Stomach (tissue), 9 donors: ENCODE data around the gene C2orf76. TPM values are rescaled to one million over a fixed set of nuclear protein-coding genes. Genes with fewer than 3 reads are reported as not detected.
"Not testable (repeated sequence)": the region's sequence is repeated elsewhere in the genome, so short reads cannot be mapped to it uniquely, and the experiment has no call there.

Experiments
- DNase-seq, 2 donors: peaks; one replicate each; pipeline versions ENCODE4 v3.0.0 to v3.0.0-alpha.2; 2013 to 2019
- H3K27ac ChIP-seq, 5 donors: fragments of 200-600 bp in 4 of 5; sonication (generic) in 4 of 5; one replicate each; pipeline ENCODE4 v1.5.1; 2013 to 2019; ENCODE audit warnings: mild to moderate bottlenecking in 1 of 5, moderate library complexity in 1 of 5
- H3K27me3 ChIP-seq, 3 donors: fragments of 200-600 bp; sonication (generic); one replicate each; pipeline ENCODE4 v1.5.1; 2017 to 2019; ENCODE audit warnings: mixed run types in 1 of 3
- H3K36me3 ChIP-seq, 4 donors: fragments of 200-600 bp; sonication (generic); 1 replicate in 3 of 4; 2 replicates in 1 of 4; pipeline ENCODE4 v1.5.1; 2016 to 2019
- H3K4me1 ChIP-seq, 4 donors: fragments of 200-600 bp; sonication (generic); one replicate each; pipeline ENCODE4 v1.5.1; 2016 to 2019
- H3K4me3 ChIP-seq, 4 donors: fragments of 200-600 bp; sonication (generic) in 3 of 4; one replicate each; pipeline ENCODE4 v1.5.1; 2016 to 2019; ENCODE audit warnings: mild to moderate bottlenecking in 1 of 4
- H3K9me3 ChIP-seq, 4 donors: fragments of 200-600 bp; sonication (generic); one replicate each; pipeline ENCODE4 v1.5.1; 2016 to 2019
- EP300 ChIP-seq: sonication (generic); formaldehyde crosslinking; IDR thresholded peaks from one replicate; pipeline ENCODE4 v1.6.1; 2017; ENCODE audit warnings: antibody characterized with exemption
- POLR2A ChIP-seq, 4 donors: fragments of 450-650 bp; IDR thresholded peaks; one replicate each; pipeline ENCODE4 v1.6.1; 2016; ENCODE audit warnings: antibody characterized with exemption in 4 of 4, control low read depth in 2 of 4, mild to moderate bottlenecking in 1 of 4, moderate library complexity in 1 of 4
- POLR2AphosphoS5 ChIP-seq, 3 donors: sonication (generic); formaldehyde crosslinking; IDR thresholded peaks; one replicate each; pipeline ENCODE4 v1.6.1; 2016; ENCODE audit warnings: antibody characterized with exemption in 3 of 3
- WGBS, 5 donors: extraction: QIAGEN DNeasy Blood & Tissue Kit in 3 of 5; methylation state at CpG; one replicate each; pipeline versions ENCODE4 v1.1.5 to v1.1.7; 2013 to 2018; 5-methylcytosine and 5-hydroxymethylcytosine counted together
- intact Hi-C: fragments of 100-400 bp; cut with DNase I; formaldehyde crosslinking; loops from one replicate; pipeline ENCODE4 v1.15.1; 2023; ENCODE audit warnings: low total_unique reads
- polyA plus RNA-seq, 3 donors: library from polyadenylated mRNA; stranded (reverse); fragments of 200-250 nt; gene quantifications; one replicate each; pipeline ENCODE4 v1.2.3, GENCODE V29; 2013
- total RNA-seq, 5 donors: library from RNA; depleted of rRNA; stranded (reverse); fragments of >200 nt; gene quantifications; one replicate each; pipeline versions ENCODE4 v1.1.0 to v1.2.3, GENCODE V29; 2014 to 2016
- TF ChIP-seq, protein P1 (sequence below), 7 experiments: fragments of 450-650 bp in 4 of 7; fragments of 200-600 bp in 3 of 7; sonication (generic) in 3 of 7; IDR thresholded peaks; one replicate each; pipeline ENCODE4 v1.5.1; 2016 to 2019; ENCODE audit warnings: antibody characterized with exemption in 7 of 7, control low read depth in 2 of 7, mild to moderate bottlenecking in 1 of 7
- donor health status: healthy with polysubstance abuse.
- donor health status: Bipolar disorder and iron deficiency.
- donor health status: healthy.

The C2orf76 gene
- total and polyA plus RNA-seq, 8 donors: 6.7 to 30.9 (median 15.2) TPM; not detected in 1

DNA sequence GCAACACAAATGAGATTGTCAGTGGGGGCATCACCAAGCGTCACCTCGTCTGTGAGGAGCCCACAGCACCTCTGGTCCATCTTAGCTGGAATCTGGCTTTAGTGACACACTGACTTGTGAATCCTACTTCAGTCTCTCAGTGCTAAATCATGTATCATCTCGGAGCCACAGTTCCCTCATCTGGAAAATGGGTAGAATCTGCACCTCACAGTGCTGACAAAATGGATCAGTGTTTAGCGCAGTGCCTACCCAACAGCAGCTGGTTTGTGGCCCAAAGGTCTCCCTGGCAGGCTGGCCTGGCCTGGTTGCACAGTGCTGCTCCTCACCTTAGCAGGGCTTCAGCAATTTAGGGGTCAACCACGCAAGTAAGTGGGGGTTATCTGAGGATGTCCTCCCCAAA lies 10.2 kb upstream of the C2orf76 start:
- peaks cover 0 to 14% (median 10%) of the 10 kb centered on the region in 4 donors for H3K9me3 ChIP-seq
- H3K27me3 ChIP-seq: no peaks in the 10 kb centered on the region
- intact Hi-C loops: no loop called here
- no peak overlapping the region for H3K27ac ChIP-seq
- peaks cover 20 to 29% (median 26%) of the 10 kb centered on the region in 4 donors for H3K36me3 ChIP-seq
- no peak overlapping the region for H3K4me3 ChIP-seq
- TF ChIP-seq POLR2A (IDR thresholded peaks at IDR 0.05): no peak
- no peak for TF ChIP-seq POLR2AphosphoS5 (IDR thresholded peaks at IDR 0.05)
- TF ChIP-seq, protein P1, sequence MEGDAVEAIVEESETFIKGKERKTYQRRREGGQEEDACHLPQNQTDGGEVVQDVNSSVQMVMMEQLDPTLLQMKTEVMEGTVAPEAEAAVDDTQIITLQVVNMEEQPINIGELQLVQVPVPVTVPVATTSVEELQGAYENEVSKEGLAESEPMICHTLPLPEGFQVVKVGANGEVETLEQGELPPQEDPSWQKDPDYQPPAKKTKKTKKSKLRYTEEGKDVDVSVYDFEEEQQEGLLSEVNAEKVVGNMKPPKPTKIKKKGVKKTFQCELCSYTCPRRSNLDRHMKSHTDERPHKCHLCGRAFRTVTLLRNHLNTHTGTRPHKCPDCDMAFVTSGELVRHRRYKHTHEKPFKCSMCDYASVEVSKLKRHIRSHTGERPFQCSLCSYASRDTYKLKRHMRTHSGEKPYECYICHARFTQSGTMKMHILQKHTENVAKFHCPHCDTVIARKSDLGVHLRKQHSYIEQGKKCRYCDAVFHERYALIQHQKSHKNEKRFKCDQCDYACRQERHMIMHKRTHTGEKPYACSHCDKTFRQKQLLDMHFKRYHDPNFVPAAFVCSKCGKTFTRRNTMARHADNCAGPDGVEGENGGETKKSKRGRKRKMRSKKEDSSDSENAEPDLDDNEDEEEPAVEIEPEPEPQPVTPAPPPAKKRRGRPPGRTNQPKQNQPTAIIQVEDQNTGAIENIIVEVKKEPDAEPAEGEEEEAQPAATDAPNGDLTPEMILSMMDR (IDR thresholded peaks at IDR 0.05): no peak
- no peak for TF ChIP-seq EP300
- WGBS, 5 donors: 90 to 97% (median 93%) methylated on average over 4 to 5 of the region's 5 CpGs
- no peak for DNase-seq
- no peaks in the 10 kb centered on the region for H3K4me1 ChIP-seq

DNA sequence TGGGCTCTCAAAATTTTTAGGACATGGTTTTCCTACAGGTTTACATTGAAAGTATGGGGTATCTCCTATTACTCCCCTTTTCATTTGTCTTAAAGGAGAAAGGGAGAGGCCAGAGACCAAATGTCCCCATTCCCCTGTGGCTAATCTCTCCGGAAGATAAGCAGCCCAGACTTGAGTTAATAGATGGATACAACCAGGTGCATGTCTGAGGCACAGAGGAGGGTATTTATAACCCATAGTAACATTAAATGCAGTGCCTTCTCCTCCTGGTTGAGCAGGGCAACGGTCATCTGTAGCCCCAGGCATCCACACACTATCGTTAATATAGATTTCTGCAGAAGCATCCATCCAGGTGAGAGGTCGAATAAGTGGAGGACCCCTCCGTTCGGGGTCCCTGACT lies 9.8 kb upstream of the C2orf76 start:
- 76 to 85% (median 82%) methylated on average over 6 of the region's 6 CpGs for WGBS, 5 donors
- intact Hi-C loops, H3K4me3 ChIP-seq, H3K27ac ChIP-seq, H3K27me3 ChIP-seq, DNase-seq, H3K4me1 ChIP-seq: not testable (repeated sequence)
- peaks cover 24 to 33% (median 30%) of the 10 kb centered on the region in 4 donors for H3K36me3 ChIP-seq
- peaks cover 0 to 14% (median 10%) of the 10 kb centered on the region in 4 donors for H3K9me3 ChIP-seq

GRCh38 chr2:119373907-119374745 lies 7.5 kb upstream of the C2orf76 start:
- H3K4me3 ChIP-seq, H3K4me1 ChIP-seq, DNase-seq, H3K27ac ChIP-seq, intact Hi-C loops, H3K27me3 ChIP-seq: not testable (repeated sequence)
- Histone ChIP-seq H3K36me3 (peaks cover 44 to 56% (median 53%) of the 10 kb centered on the region in 4 donors), H3K9me3 (peaks cover 0 to 14% (median 10%) of the 10 kb centered on the region in 4 donors)
- WGBS, 5 donors: 95 to 98% (median 97%) methylated on average over 5 of the region's 5 CpGs

DNA sequence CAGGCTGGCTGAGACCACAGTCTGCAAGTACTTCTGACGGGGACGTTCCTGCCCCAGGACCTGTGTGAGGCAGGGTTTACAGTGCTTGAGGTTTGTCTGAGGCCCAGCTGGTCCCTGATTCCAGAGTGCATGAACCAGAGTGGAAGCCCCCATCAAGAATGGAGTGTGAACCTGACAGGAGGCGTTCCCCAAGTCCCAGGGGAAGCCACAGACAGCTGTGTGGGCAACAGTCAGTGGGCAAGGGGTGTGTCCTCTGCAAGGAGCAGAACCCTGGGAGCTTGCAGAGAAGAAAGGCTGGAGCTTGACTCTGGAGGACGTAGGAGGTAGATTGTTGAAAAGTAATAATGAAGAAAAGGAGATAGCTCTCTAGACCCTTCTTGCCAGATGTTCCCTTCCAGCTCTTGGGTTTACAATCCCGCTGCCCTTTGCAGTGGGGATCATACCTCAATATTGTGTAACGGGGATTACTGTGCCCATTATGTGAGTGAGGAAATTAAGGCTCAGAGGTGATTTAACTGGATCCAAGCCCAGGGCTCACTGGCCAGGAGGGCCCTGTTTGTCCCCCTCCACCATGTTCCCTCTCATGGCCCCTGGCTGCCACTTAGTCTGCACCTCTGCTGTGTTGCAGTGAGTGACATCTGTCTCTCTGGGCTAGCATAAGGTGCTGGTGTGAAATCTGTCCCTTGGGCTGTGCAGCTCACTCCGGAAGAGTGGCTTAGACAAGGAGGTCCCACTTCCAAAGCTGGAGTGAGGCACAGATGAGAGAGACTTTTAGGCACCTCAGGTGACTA lies 6.3 kb upstream of the C2orf76 start:
- intact Hi-C loops: no loop called here
- Histone ChIP-seq H3K9me3 (peaks cover 0 to 14% (median 10%) of the 10 kb centered on the region in 4 donors), H3K4me3 (no peak overlapping the region), H3K27ac (no peak overlapping the region), H3K4me1 (peaks cover 6 to 13% (median 10%) of the 10 kb centered on the region in 4 donors), H3K27me3 (no peaks in the 10 kb centered on the region), H3K36me3 (peaks cover 48 to 64% (median 63%) of the 10 kb centered on the region in 4 donors)
- no peak for DNase-seq
- no peak for TF ChIP-seq POLR2AphosphoS5 (IDR thresholded peaks at IDR 0.05)
- no peak for TF ChIP-seq POLR2A (IDR thresholded peaks at IDR 0.05)
- no peak for TF ChIP-seq EP300
- TF ChIP-seq, protein P1 (IDR thresholded peaks at IDR 0.05): no peak
- 86 to 99% (median 98%) methylated on average over 7 of the region's 7 CpGs for WGBS, 5 donors

- WGBS, 5 donors: 90 to 96% (median 92%) methylated on average over 6 of the region's 6 CpGs
- intact Hi-C loops: no loop called here
- no peak overlapping the region for H3K27ac ChIP-seq
- H3K27me3 ChIP-seq: no peaks in the 10 kb centered on the region
- peaks cover 0 to 14% (median 10%) of the 10 kb centered on the region in 4 donors for H3K9me3 ChIP-seq
- DNase-seq: peak in 1 of 2 donors; percentile 63
- H3K36me3 ChIP-seq: peaks cover 48 to 64% (median 63%) of the 10 kb centered on the region in 4 donors
- TF ChIP-seq EP300 (no peak), POLR2A (IDR thresholded peaks at IDR 0.05) (no peak), POLR2AphosphoS5 (IDR thresholded peaks at IDR 0.05) (no peak)
- TF ChIP-seq, protein P1 (IDR thresholded peaks at IDR 0.05): no peak
- peaks cover 10 to 19% (median 17%) of the 10 kb centered on the region in 4 donors for H3K4me1 ChIP-seq
- H3K4me3 ChIP-seq: no peak overlapping the region
Measured at GRCh38 chr2:119371111-119371510, 4.5 kb upstream of the C2orf76 start.
